ENCODE data around the gene SCRT2.

DNA sequence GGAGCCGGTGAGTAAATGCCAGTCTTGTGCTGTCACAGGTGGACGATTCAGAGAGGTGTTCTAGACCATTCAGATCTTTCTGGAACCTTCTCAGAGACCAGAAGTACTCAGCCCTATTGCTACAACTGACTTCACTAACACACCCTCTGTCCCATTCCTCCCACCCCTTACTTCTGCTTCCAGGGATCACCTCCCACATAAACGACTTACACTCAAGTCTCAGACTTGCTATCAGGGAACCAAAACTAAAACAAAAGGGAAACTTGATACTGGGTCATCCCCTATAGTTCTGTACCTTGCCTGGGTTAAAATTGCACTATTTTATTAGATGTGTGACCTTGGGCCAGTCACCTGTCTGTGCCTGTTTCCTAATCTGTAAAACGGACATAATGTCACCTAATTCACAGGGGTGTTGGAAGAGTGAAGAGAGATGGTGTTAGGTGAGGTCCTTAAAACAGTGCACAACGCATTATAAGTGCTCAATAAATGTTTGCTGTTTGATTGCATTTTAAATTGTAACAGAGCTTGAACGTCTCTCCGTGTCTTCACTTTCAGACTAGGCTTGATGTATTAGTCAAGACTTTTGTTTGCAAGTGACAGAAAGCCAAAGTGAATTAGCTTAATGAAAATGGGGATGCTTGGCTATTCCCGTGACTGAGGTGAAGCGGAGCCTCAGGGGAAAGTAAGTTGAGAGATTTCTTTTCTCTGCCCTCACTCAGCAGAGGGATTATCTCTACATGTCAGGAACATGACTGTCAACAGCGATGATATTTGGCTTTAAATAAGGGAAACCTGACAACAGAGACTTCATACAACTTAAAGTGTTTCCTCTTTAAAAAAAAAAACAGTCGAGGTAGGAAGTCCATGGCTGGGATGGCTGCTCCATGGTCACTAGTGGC is 19.6 kb downstream of the SCRT2 start:
- TF ChIP-seq GATA2 (IDR thresholded peaks at IDR 0.05; ENCODE audit: low read depth, low read length) (no peak), GATA3 (IDR thresholded peaks at IDR 0.05; ENCODE audit: low read depth, low read length) (no peak)

Measured in SH-SY5Y (cell line).